ENCODE data around the gene APOE. TPM values are rescaled to one million over a fixed set of nuclear protein-coding genes. Genes with fewer than 3 reads are reported as not detected.
A peak's percentile ranks its signal among the peaks of the same experiment; 100 is the strongest.
"Not testable (repeated sequence)": the region's sequence is repeated elsewhere in the genome, so short reads cannot be mapped to it uniquely, and the experiment has no call there.

Gene APOE
- total RNA-seq, 2 donors from 2014 or later, result 85.3 to 403 TPM

DNA sequence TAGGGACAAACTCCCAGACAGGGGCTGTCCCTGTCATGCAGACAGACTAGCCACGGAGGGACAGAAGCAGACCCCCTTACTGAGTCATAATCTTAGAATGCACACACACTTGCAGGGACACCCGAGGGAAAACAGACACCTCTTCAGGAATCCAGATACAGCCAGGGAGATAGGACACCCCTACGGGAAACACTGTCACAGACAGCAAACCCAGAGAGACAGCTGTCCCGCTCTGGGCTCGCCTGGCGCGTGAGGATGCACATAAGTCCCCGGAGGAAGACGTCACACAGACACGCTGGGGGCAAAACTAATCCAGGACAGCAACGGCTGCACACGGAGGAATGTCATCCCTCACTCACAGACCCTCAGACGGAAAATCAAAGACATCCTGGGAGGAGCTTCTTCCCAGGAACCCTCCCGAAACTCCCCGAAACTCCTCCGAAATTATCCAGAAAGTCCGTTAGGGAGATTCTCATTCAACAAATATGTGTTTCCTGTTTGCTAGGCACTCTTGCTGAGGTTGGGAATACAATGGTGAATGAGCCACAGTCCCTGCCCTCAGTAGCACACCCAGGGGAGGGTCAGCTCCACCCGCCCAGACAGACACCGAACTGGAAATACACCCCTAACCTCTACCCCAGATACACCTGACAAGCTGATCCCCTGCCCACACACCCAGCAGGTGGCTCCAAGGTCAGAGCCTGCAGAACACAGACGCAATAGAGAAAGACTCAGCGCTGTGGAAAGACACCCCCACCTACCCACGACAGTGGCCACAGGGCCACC is 29.7 kb upstream of the APOE start:
- no peak for DNase-seq (ENCODE audit: low spot score)
- TF ChIP-seq CTCF (IDR thresholded peaks at IDR 0.05), result no peak
- H3K27me3 ChIP-seq, result no peaks in the 10 kb centered on the region
- peak overlapping the region in 1 of 2 donors; percentile 7 for H3K27ac ChIP-seq
- peaks cover 0 to 15% of the 10 kb centered on the region in 2 donors for H3K4me1 ChIP-seq
- H3K36me3 ChIP-seq, result peaks cover 73% of the 10 kb centered on the region
- H3K4me3 ChIP-seq, result no peak overlapping the region
- no peaks in the 10 kb centered on the region for H3K9me3 ChIP-seq

DNA sequence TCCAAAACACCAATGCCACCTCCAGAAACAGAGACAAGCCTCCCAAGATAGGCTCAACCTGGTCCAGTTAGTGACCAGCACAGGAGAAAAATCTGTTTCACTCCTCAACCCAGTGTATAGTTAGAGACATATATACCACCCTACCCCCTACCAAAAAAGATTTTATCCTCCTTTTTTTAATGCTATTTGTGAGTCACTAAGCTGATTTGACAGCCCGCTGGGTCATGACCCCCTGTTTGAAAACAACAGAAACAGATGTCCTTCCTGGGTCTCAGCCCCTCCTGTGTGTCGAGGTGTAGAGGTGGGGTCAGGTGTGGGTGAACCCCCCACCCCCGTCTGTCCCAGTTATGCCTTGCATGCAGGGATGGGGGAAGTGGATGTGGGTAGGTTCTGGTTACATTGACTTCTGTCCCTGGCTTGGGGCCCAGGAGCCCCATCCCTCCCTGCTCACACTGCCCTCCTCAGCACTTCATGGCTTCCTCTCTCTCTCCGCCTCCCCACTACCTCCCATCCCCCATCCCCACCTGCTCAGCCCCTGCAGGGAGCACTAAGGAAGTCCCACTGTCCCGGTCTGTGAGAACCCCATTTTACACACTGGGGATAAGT is 28.6 kb upstream of the APOE start:
- H3K4me3 ChIP-seq, result no peak overlapping the region
- TF ChIP-seq CTCF (IDR thresholded peaks at IDR 0.05), result no peak
- no peaks in the 10 kb centered on the region for H3K27me3 ChIP-seq
- no peaks in the 10 kb centered on the region for H3K9me3 ChIP-seq
- H3K4me1 ChIP-seq, result peaks cover 0 to 5% of the 10 kb centered on the region in 2 donors
- DNase-seq (ENCODE audit: low spot score), result no peak
- peaks cover 61% of the 10 kb centered on the region for H3K36me3 ChIP-seq
- no peak overlapping the region for H3K27ac ChIP-seq

DNA sequence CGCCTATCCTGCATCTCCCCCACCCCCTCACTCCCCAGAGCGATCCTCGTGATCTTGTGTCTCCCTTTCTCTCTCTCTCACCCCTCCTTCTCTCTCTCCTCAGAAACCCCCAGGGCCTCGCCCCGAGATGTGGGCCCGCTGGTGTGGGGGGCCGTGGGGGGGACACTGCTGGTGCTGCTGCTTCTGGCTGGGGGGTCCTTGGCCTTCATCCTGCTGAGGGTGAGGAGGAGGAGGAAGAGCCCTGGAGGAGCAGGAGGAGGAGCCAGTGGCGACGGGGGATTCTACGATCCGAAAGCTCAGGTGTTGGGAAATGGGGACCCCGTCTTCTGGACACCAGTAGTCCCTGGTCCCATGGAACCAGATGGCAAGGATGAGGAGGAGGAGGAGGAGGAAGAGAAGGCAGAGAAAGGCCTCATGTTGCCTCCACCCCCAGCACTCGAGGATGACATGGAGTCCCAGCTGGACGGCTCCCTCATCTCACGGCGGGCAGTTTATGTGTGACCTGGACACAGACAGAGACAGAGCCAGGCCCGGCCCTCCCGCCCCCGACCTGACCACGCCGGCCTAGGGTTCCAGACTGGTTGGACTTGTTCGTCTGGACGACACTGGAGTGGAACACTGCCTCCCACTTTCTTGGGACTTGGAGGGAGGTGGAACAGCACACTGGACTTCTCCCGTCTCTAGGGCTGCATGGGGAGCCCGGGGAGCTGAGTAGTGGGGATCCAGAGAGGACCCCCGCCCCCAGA is 27.3 kb upstream of the APOE start:
- Histone ChIP-seq H3K27ac (no peak overlapping the region), H3K9me3 (no peaks in the 10 kb centered on the region), H3K4me3 (no peak overlapping the region), H3K4me1 (peaks cover 0 to 5% of the 10 kb centered on the region in 2 donors), H3K36me3 (peaks cover 50% of the 10 kb centered on the region), H3K27me3 (no peaks in the 10 kb centered on the region)
- TF ChIP-seq CTCF (IDR thresholded peaks at IDR 0.05), result no peak
- DNase-seq (ENCODE audit: low spot score), result no peak

GRCh38 chr19:44879309-44880065 is 26.1 kb upstream of the APOE start:
- no peak overlapping the region for H3K4me3 ChIP-seq
- H3K9me3 ChIP-seq, result no peaks in the 10 kb centered on the region
- no peaks in the 10 kb centered on the region for H3K27me3 ChIP-seq
- no peak for DNase-seq (ENCODE audit: low spot score)
- no peak for TF ChIP-seq CTCF (IDR thresholded peaks at IDR 0.05)
- peaks cover 0 to 5% of the 10 kb centered on the region in 2 donors for H3K4me1 ChIP-seq
- no peak overlapping the region for H3K27ac ChIP-seq
- H3K36me3 ChIP-seq, result peaks cover 38% of the 10 kb centered on the region

DNA sequence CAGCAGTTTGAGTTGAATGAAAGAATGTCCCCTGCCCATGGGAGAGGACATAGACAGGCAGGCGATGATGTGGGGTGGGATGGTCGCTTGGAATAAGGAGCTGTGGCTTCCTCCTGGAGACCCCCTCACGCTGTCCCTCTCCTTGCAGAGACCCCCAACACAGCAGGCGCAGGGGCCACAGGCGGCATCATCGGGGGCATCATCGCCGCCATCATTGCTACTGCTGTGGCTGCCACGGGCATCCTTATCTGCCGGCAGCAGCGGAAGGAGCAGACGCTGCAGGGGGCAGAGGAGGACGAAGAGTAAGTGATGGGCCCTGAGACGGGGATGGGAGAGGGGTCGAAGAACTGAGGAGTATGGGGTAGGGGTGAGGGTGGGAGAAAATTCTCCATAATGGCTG is 23.5 kb upstream of the APOE start:
- Histone ChIP-seq H3K36me3 (peaks cover 21% of the 10 kb centered on the region), H3K27ac (no peak overlapping the region), H3K9me3 (no peaks in the 10 kb centered on the region), H3K27me3 (no peaks in the 10 kb centered on the region), H3K4me3 (no peak overlapping the region), H3K4me1 (no peaks in the 10 kb centered on the region)
- TF ChIP-seq CTCF (IDR thresholded peaks at IDR 0.05), result no peak
- no peak for DNase-seq (ENCODE audit: low spot score)

DNA sequence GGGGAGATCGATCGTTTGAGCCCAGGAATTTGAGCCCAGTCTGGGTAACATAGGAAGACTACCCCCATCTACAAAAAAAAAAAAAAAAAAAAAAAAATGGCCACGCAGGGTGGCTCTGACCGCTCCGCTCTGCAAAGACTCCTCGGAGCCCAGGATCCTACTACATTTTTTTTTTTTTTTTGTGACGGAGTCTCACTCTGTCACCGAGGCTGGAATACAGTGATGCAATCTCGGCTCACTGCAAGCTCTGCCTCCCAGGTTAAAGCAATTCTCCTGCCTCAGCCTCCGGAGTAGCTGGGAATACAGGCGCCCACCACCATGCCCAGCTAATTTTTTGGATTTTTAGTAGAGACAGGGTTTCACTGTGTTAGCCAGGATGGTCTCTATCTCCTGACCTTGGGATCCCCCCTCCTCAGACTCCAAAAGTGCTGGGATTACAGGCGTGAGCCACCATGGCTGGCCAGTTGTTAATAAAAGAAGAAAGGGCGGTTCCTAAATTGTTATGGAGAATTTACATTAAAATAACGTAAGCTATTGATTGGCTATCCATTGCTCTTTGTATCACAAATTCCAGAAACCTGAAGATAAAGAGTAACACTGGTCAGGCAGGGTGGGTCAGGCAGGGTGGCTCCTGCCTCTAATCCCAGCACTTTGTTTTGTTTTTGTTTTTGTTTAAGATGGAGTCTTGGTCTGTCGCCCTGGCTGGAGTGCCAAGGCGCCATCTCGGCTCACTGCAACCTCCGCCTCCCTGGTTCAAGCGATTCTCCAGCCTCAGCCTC is 22.8 kb upstream of the APOE start:
- not testable (repeated sequence) for H3K27ac ChIP-seq; H3K4me1 ChIP-seq; H3K4me3 ChIP-seq; H3K27me3 ChIP-seq; H3K9me3 ChIP-seq; DNase-seq (ENCODE audit: low spot score)
- peaks cover 20% of the 10 kb centered on the region for H3K36me3 ChIP-seq
